HCT116 (cell line): ENCODE data around the gene WIZ. TPM values are rescaled to one million over a fixed set of nuclear protein-coding genes. Genes with fewer than 3 reads are reported as not detected.

ENCODE experiments used
- ATAC-seq: fragments of 200-7000 bp; cut with Tn5 transposase; 2 replicates; pipeline ENCODE4 v1.9.1; 2020; ENCODE audit warnings: mild to moderate bottlenecking, moderate library complexity
- Bru-seq: library from RNA; stranded (reverse); fragments of 400-500 nt; gene quantifications from one replicate; lab custom pipeline; 2021; lab: Mats Ljungman, UMichigan
- BruChase-seq, 2 experiments: library from RNA; stranded (reverse); fragments of 400-500 nt; gene quantifications; one replicate each; lab custom pipeline; 2021; lab: Mats Ljungman, UMichigan
- BruUV-seq: library from RNA; stranded (reverse); fragments of 400-500 nt; replicated peaks from 2 replicates; lab custom pipeline; 2021; lab: Mats Ljungman, UMichigan
- CTCF ChIA-PET: fragments of 300-600 bp; sonication (Branson Sonifier 250); formaldehyde crosslinking; loops from one replicate; lab custom pipeline; 2021; ENCODE audit warnings: antibody characterized with exemption; lab: Charles Lee
- POLR2A ChIA-PET: fragments of 300-600, 350-600 bp; sonication (Branson Sonifier 250); formaldehyde crosslinking; loops from one replicate; lab custom pipeline; 2021; ENCODE audit warnings: antibody characterized with exemption; lab: Charles Lee
- RAD21 ChIA-PET, 2 experiments: fragments of 300-600 bp; sonication (Branson Sonifier 250); formaldehyde crosslinking; loops; one replicate each; lab custom pipeline; 2023; ENCODE audit warnings: low total read pairs in 2 of 2; ENCODE audit not compliant: uncharacterized antibody in 2 of 2, unreplicated experiment in 2 of 2, low non-redundant PET in 1 of 2; lab: Charles Lee
- DNase-seq: peaks from one replicate; pipeline ENCODE4 v3.0.0-alpha.2; 2010; ENCODE audit warnings: low read depth, low spot score
- H2AFZ ChIP-seq: fragments of 200-600 bp; shearing (Covaris generic), sonication (generic); 2 replicates; pipeline ENCODE4 v1.6.1; 2017; ENCODE audit warnings: low read depth, mixed run types, mixed read lengths, antibody characterized with exemption, low read length; ENCODE audit not compliant: poor library complexity, severe bottlenecking
- H3K27ac ChIP-seq: 2 replicates; pipeline ENCODE4 v1.5.1; 2012; ENCODE audit warnings: low read depth, low read length
- H3K27me3 ChIP-seq: fragments of 200-600 bp; sonication (generic); 2 replicates; pipeline ENCODE4 v1.6.1; 2016; ENCODE audit warnings: mixed run types, low read length, mixed read lengths; ENCODE audit not compliant: insufficient read depth
- H3K36me3 ChIP-seq, 2 experiments: fragments of 200-500 bp in 1 of 2; fragments of 200-600 bp in 1 of 2; sonication (Bioruptor generic) in 1 of 2; sonication (generic) in 1 of 2; 2 replicates each; pipeline versions ENCODE4 v1.5.1 to v1.6.1; 2014 to 2016; ENCODE audit warnings: low read length in 2 of 2, inconsistent platforms in 1 of 2, mixed read lengths in 1 of 2, mixed run types in 1 of 2; ENCODE audit not compliant: insufficient read depth in 2 of 2, control insufficient read depth in 1 of 2
- H3K4me1 ChIP-seq, 2 experiments: fragments of 200-600 bp in 1 of 2; sonication (generic) in 1 of 2; 2 replicates each; pipeline versions ENCODE4 v1.5.1 to v1.6.1; 2012 to 2017; ENCODE audit warnings: low read length in 2 of 2, inconsistent platforms in 1 of 2, mild to moderate bottlenecking in 1 of 2, mixed read lengths in 1 of 2, mixed run types in 1 of 2, moderate library complexity in 1 of 2; ENCODE audit not compliant: insufficient read depth in 2 of 2, control insufficient read depth in 1 of 2
- H3K4me2 ChIP-seq: fragments of 200-600 bp; sonication (generic); 2 replicates; pipeline ENCODE4 v1.6.1; 2017; ENCODE audit warnings: mixed run types, low read length, mixed read lengths
- H3K4me3 ChIP-seq, 2 experiments: fragments of 200-600 bp in 1 of 2; sonication (generic) in 1 of 2; replicated peaks in 1 of 2; 2 replicates each; pipeline ENCODE4 v1.5.1; 2011 to 2016; ENCODE audit warnings: low read length in 2 of 2, control low read depth in 1 of 2, low read depth in 1 of 2, mild to moderate bottlenecking in 1 of 2, mixed read lengths in 1 of 2, mixed run types in 1 of 2
- H3K79me2 ChIP-seq: fragments of 200-600 bp; sonication (generic); 2 replicates; pipeline ENCODE4 v1.6.1; 2017; ENCODE audit warnings: mild to moderate bottlenecking, mixed run types, low read length, moderate library complexity, mixed read lengths; ENCODE audit not compliant: insufficient read depth
- H3K9ac ChIP-seq: fragments of 200-600 bp; sonication (generic); 2 replicates; pipeline ENCODE4 v1.6.1; 2016; ENCODE audit warnings: low read length, mixed read lengths
- H3K9me2 ChIP-seq: fragments of 200-600 bp; sonication (generic), shearing (Covaris generic); 2 replicates; pipeline ENCODE4 v1.6.1; 2017; ENCODE audit warnings: mixed run types, mild to moderate bottlenecking, moderate library complexity; ENCODE audit not compliant: insufficient read depth
- H3K9me3 ChIP-seq, 2 experiments: fragments of 200-500 bp in 1 of 2; fragments of 200-600 bp in 1 of 2; sonication (Bioruptor generic) in 1 of 2; sonication (generic) in 1 of 2; 2 replicates each; pipeline ENCODE4 v1.6.1; 2014 to 2017; ENCODE audit warnings: low read length in 2 of 2, mixed read lengths in 2 of 2, inconsistent platforms in 1 of 2, low read depth in 1 of 2, mild to moderate bottlenecking in 1 of 2, mixed run types in 1 of 2, moderate library complexity in 1 of 2; ENCODE audit not compliant: control insufficient read depth in 1 of 2, insufficient read depth in 1 of 2
- H4K20me1 ChIP-seq: fragments of 200-600 bp; sonication (generic), shearing (Covaris generic); 2 replicates; pipeline ENCODE4 v1.6.1; 2017; ENCODE audit warnings: mixed run types, mild to moderate bottlenecking, moderate library complexity; ENCODE audit not compliant: insufficient read depth
- MAX ChIP-seq: IDR thresholded peaks from 2 replicates; pipeline ENCODE4 v1.6.1; 2012
- POLR2AphosphoS5 ChIP-seq: IDR thresholded peaks from 2 replicates; pipeline ENCODE4 v1.6.1; 2011; ENCODE audit warnings: mild to moderate bottlenecking, low read depth, low read length, moderate library complexity
- SIN3A ChIP-seq: IDR thresholded peaks from 2 replicates; pipeline ENCODE4 v1.6.1; 2012; ENCODE audit warnings: low read depth
- SP1 ChIP-seq: IDR thresholded peaks from 2 replicates; pipeline ENCODE4 v1.6.1; 2012; ENCODE audit warnings: low read depth
- YY1 ChIP-seq: IDR thresholded peaks from 2 replicates; pipeline ENCODE4 v1.6.1; 2011; ENCODE audit warnings: low read length, low read depth, moderate library complexity, mild to moderate bottlenecking; ENCODE audit not compliant: insufficient replicate concordance; ENCODE audit errors: extremely low read depth
- ZFX ChIP-seq: fragments of 450-650 bp; IDR thresholded peaks from 2 replicates; pipeline ENCODE4 v1.6.1; 2017
- intact Hi-C: fragments of 100-400 bp; cut with micrococcal nuclease; formaldehyde crosslinking; loops from 2 replicates; pipeline ENCODE4 v1.10.0; 2022
- long read RNA-seq: library from polyadenylated mRNA; unstranded; transcript quantifications from one replicate; pipeline ENCODE4 v2.0.0, GENCODE V29; 2021; ENCODE audit not compliant: unreplicated experiment
- polyA plus RNA-seq: library from polyadenylated mRNA; unstranded; fragments of >200 nt; gene quantifications from 2 replicates; pipeline ENCODE4 v1.2.1, GENCODE V29; 2012; ENCODE audit warnings: missing spikeins
- total RNA-seq: library from RNA; stranded (reverse); gene quantifications from one replicate; pipeline ENCODE4 v1.2.1, GENCODE V29; 2021; ENCODE audit not compliant: unreplicated experiment

WIZ gene
- total RNA-seq, result 28.4 TPM
- 13.8 and 16.3 TPM in 2 replicates for polyA plus RNA-seq
- percentile 57 among the genes with signal in this experiment for Bru-seq, nascent RNA
- BruChase-seq, experiment 1, labeled RNA remaining after a 6-hour chase, result percentile 73 among the genes with signal in this experiment
- percentile 60 among the genes with signal in this experiment for BruChase-seq, experiment 2, labeled RNA remaining after a 2-hour chase
- long read RNA-seq, partial matches to known transcripts, result 23 of 35 reads
- long read RNA-seq, other reads (novel, unspliced or antisense), result 10 of 35 reads

GRCh38 chr19:15449620-15450527, at the start of gene WIZ:
Gene WIZ, minus strand, starts transcription at chr19:15449956. Its CDS starts 1,649 bp downstream, at chr19:15448307.
- peak within 1 kb of the TSS; percentile 100 for H2AFZ ChIP-seq
- peak within 1 kb of the TSS; percentile 95 for H3K4me2 ChIP-seq
- H3K27ac ChIP-seq, result peak within 1 kb of the TSS; percentile 55; the same call in 1 of the 2 replicates
- intact Hi-C loops, result loop anchor here (10.0 kb wide), 1 partner anchor 105 kb away; no protein-coding TSS in a partner anchor
- H3K9me2 ChIP-seq, result no peaks in the 10 kb centered on the region
- ATAC-seq (peak; percentile 53), DNase-seq (no peak)
- peaks cover 15 to 38% of the 10 kb centered on the region in 2 experiments; a peak in 3 of 4 replicates for H3K4me1 ChIP-seq
- no peaks in the 10 kb centered on the region for H3K9me3 ChIP-seq
- TF ChIP-seq MAX, result peak; percentile 50; the same call in 1 of the 2 replicates
- no peak for TF ChIP-seq SIN3A
- TF ChIP-seq YY1, result peak; percentile 98
- no peak for TF ChIP-seq POLR2AphosphoS5
- peak; percentile 88 for TF ChIP-seq SP1
- ChIA-PET RAD21 (no interaction called here), POLR2A (no interaction called here), CTCF (no interaction called here)
- no peaks in the 10 kb centered on the region for H3K27me3 ChIP-seq
- H3K36me3 ChIP-seq, result no peaks in the 10 kb centered on the region
- BruUV-seq, result no TSS peak
- H3K79me2 ChIP-seq, result no peaks in the 10 kb centered on the region
- H3K4me3 ChIP-seq, result peak within 1 kb of the TSS; percentile 59 to 62
- peak within 1 kb of the TSS; percentile 35 for H3K9ac ChIP-seq
- no peaks in the 10 kb centered on the region for H4K20me1 ChIP-seq

- ATAC-seq, result peak; percentile 87
- TF ChIP-seq SP1 (peak; percentile 15), ZFX (no peak)
- TF ChIP-seq, all 23 proteins: peak for 1
- POLR2A ChIA-PET, result no interaction called here
- Histone ChIP-seq H3K4me1 (peaks cover 4 to 11% of the 10 kb centered on the region in 2 experiments; a peak in 3 of 4 replicates), H3K27ac (no peak overlapping the region), H3K79me2 (no peaks in the 10 kb centered on the region), H3K36me3 (no peaks in the 10 kb centered on the region), H2AFZ (peak overlapping the region; percentile 74), H4K20me1 (no peaks in the 10 kb centered on the region), H3K9me2 (no peaks in the 10 kb centered on the region), H3K4me2 (peak overlapping the region; percentile 57), H3K9me3 (no peaks in the 10 kb centered on the region), H3K4me3 (peak overlapping the region in 1 of 2 experiments; percentile 29; a peak in 2 of 4 replicates), H3K9ac (no peak overlapping the region), H3K27me3 (no peaks in the 10 kb centered on the region)
- CTCF ChIA-PET, result no interaction called here
- peak; percentile 66 for DNase-seq
- intact Hi-C loops, result no loop called here
- RAD21 ChIA-PET, result no interaction called here
- no TSS peak for BruUV-seq
Measured at GRCh38 chr19:15498910-15499309, 49.2 kb upstream of the WIZ start.
